HS-27A (cell line): Measurements from ENCODE around the gene PMPCB.
"Not testable (repeated sequence)": the region's sequence is repeated elsewhere in the genome, so short reads cannot be mapped to it uniquely, and the experiment has no call there.

ENCODE experiments used
- DNase-seq: peaks from one replicate; pipeline ENCODE4 v3.0.0-alpha.2; 2012; ENCODE audit warnings: low read depth, missing footprints

PMPCB gene

GRCh38 chr7:103296901-103297836 is at the start of gene PMPCB:
Gene PMPCB, plus strand, starts transcription at chr7:103297435. Its CDS starts 25 bp downstream, at chr7:103297460.
- DNase-seq: peak; percentile 64

- DNase-seq: not testable (repeated sequence)
Observed at GRCh38 chr7:103253699-103254506, 43.3 kb upstream of the PMPCB start.

GRCh38 chr7:103264054-103264453 is 33.2 kb upstream of the PMPCB start:
- DNase-seq: not testable (repeated sequence)

- DNase-seq: not testable (repeated sequence)
Observed at GRCh38 chr7:103266229-103266628, 31.0 kb upstream of the PMPCB start.

- not testable (repeated sequence) for DNase-seq
Observed at GRCh38 chr7:103273374-103273773, 23.9 kb upstream of the PMPCB start.

- not testable (repeated sequence) for DNase-seq
Observed at GRCh38 chr7:103274867-103275266, 22.4 kb upstream of the PMPCB start.

GRCh38 chr7:103278195-103278594 is 19.0 kb upstream of the PMPCB start:
- DNase-seq: not testable (repeated sequence)

- DNase-seq: not testable (repeated sequence)
Observed at GRCh38 chr7:103279636-103279962, 17.6 kb upstream of the PMPCB start.

- peak; percentile 17 for DNase-seq
Observed at GRCh38 chr7:103279963-103280802, 17.1 kb upstream of the PMPCB start.

GRCh38 chr7:103280803-103281155 is 16.5 kb upstream of the PMPCB start:
- DNase-seq: not testable (repeated sequence)

GRCh38 chr7:103282802-103283427 is 14.3 kb upstream of the PMPCB start:
- DNase-seq: not testable (repeated sequence)

GRCh38 chr7:103292122-103292521 is 5.1 kb upstream of the PMPCB start:
- no peak for DNase-seq

- DNase-seq: no peak
Observed at GRCh38 chr7:103293526-103293925, 3.7 kb upstream of the PMPCB start.

GRCh38 chr7:103297837-103298179 is 573 bp downstream of the PMPCB start:
- no peak for DNase-seq

GRCh38 chr7:103299660-103300059 is 2.4 kb downstream of the PMPCB start:
- DNase-seq: no peak

GRCh38 chr7:103301441-103301840 is 4.2 kb downstream of the PMPCB start:
- DNase-seq: no peak

GRCh38 chr7:103307503-103308231 is 10.4 kb downstream of the PMPCB start:
- DNase-seq: no peak

GRCh38 chr7:103314852-103315251 is 17.6 kb downstream of the PMPCB start:
- DNase-seq: no peak

- DNase-seq: no peak
Observed at GRCh38 chr7:103316380-103316941, 19.2 kb downstream of the PMPCB start.

- no peak for DNase-seq
Observed at GRCh38 chr7:103317009-103317408, 19.8 kb downstream of the PMPCB start.

- no peak for DNase-seq
Observed at GRCh38 chr7:103325744-103326143, 28.5 kb downstream of the PMPCB start.
